ENCODE data around the gene LIPK.

The LIPK gene

DNA sequence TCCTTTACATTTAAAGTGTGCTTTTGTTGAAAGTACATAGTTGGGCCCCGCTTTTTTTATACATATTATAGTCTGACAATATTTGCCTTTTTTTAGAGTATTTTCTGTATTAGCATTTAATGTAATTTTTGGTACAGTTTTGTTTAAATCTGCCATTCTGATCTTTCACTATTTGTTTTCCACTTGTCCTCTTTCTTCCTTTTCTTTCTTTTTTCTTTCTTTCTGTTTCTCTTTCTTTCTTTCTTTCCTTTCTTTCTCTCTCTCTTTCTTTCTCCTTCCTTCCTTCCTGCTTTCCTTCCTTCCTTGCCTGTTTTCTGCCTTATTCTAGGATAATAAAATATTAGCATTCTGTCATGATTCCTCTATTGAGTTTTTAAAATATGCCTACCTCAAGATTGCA lies 9.5 kb downstream of the LIPK start:
- peaks cover 7% of the 10 kb centered on the region; the same call in 1 of the 2 replicates for H3K27me3 ChIP-seq (ENCODE audit: control insufficient read depth, low read length)
- H4K20me1 ChIP-seq (ENCODE audit: control insufficient read depth, insufficient read depth, low read depth, low read length) = no peaks in the 10 kb centered on the region
- H3K9me3 ChIP-seq (ENCODE audit: control insufficient read depth, insufficient read depth, low read length) = no peaks in the 10 kb centered on the region
- TF ChIP-seq, protein P1, sequence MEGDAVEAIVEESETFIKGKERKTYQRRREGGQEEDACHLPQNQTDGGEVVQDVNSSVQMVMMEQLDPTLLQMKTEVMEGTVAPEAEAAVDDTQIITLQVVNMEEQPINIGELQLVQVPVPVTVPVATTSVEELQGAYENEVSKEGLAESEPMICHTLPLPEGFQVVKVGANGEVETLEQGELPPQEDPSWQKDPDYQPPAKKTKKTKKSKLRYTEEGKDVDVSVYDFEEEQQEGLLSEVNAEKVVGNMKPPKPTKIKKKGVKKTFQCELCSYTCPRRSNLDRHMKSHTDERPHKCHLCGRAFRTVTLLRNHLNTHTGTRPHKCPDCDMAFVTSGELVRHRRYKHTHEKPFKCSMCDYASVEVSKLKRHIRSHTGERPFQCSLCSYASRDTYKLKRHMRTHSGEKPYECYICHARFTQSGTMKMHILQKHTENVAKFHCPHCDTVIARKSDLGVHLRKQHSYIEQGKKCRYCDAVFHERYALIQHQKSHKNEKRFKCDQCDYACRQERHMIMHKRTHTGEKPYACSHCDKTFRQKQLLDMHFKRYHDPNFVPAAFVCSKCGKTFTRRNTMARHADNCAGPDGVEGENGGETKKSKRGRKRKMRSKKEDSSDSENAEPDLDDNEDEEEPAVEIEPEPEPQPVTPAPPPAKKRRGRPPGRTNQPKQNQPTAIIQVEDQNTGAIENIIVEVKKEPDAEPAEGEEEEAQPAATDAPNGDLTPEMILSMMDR (IDR thresholded peaks at IDR 0.05; ENCODE audit: low read depth, low read length, poor library complexity, severe bottlenecking) = no peak
- no peak for TF ChIP-seq EZH2phosphoT487 (IDR thresholded peaks at IDR 0.05; ENCODE audit: borderline replicate concordance, low read length)
- H3K36me3 ChIP-seq (ENCODE audit: control insufficient read depth, low read length) = no peaks in the 10 kb centered on the region
- H3K27ac ChIP-seq (ENCODE audit: low read depth, low read length) = no peak overlapping the region
- no peaks in the 10 kb centered on the region for H3K9me2 ChIP-seq (replicated peaks; ENCODE audit: control insufficient read depth, low read length)
- no peaks in the 10 kb centered on the region for H3K4me1 ChIP-seq (ENCODE audit: control insufficient read depth, low read length)
- H3K79me2 ChIP-seq (ENCODE audit: control insufficient read depth, low read length) = no peaks in the 10 kb centered on the region
- H3F3A ChIP-seq (ENCODE audit: control insufficient read depth, insufficient read depth) = no peaks in the 10 kb centered on the region
- no peak overlapping the region for H3K4me3 ChIP-seq (ENCODE audit: low read length)
- no peak overlapping the region for H3K4me2 ChIP-seq (ENCODE audit: low read length)

DNA sequence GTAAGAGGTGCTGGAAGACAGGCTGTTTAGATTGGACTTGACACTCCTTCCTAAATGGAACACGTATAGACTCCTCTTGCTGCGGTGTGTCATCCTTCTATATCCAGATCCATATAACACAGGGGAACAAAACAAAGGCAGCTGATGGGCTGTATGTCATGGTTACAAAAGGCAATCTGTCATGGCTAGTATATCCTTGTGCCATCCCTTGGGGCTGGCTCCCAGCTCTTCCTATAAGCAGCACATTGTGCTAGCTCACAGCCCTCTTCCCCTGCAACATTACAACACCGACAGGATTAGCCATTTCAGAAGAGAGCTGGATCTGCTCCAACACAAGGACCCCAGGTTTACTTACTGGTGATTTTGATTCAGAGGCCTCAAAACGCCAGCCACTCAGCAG lies 15.3 kb downstream of the LIPK start:
- Histone ChIP-seq H3K4me2 (ENCODE audit: low read length) (no peak overlapping the region), H3F3A (ENCODE audit: control insufficient read depth, insufficient read depth) (no peaks in the 10 kb centered on the region), H3K4me1 (ENCODE audit: control insufficient read depth, low read length) (no peaks in the 10 kb centered on the region), H3K36me3 (ENCODE audit: control insufficient read depth, low read length) (no peaks in the 10 kb centered on the region), H3K27me3 (ENCODE audit: control insufficient read depth, low read length) (peaks cover 13% of the 10 kb centered on the region), H4K20me1 (ENCODE audit: control insufficient read depth, insufficient read depth, low read depth, low read length) (no peaks in the 10 kb centered on the region), H3K9me2 (replicated peaks; ENCODE audit: control insufficient read depth, low read length) (no peaks in the 10 kb centered on the region), H3K4me3 (ENCODE audit: low read length) (no peak overlapping the region), H3K9me3 (ENCODE audit: control insufficient read depth, insufficient read depth, low read length) (no peaks in the 10 kb centered on the region), H3K27ac (ENCODE audit: low read depth, low read length) (no peak overlapping the region), H3K79me2 (ENCODE audit: control insufficient read depth, low read length) (no peaks in the 10 kb centered on the region)
- TF ChIP-seq, protein P1 (IDR thresholded peaks at IDR 0.05; ENCODE audit: low read depth, low read length, poor library complexity, severe bottlenecking) = no peak
- no peak for TF ChIP-seq EZH2phosphoT487 (IDR thresholded peaks at IDR 0.05; ENCODE audit: borderline replicate concordance, low read length)

DNA sequence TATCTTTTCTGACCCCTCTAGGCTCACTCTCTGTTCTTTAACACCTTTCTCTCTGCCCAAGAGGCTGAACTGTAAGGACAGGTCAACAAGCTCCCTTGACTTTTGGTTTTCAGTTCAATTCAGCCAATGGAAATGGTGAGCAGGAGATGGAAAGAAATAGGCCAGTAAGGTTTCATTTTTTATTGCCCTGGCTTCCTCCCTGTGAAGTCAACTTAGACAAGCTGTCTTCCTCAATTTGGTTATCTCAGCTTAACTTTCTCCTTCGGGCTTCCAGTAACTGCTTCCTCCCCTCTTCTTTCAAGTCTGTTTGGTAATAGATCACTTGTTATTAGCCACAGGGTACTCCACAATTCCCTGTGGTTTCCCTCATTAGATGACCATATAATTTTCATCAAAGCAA lies 19.7 kb downstream of the LIPK start:
- no peaks in the 10 kb centered on the region for H3F3A ChIP-seq (ENCODE audit: control insufficient read depth, insufficient read depth)
- no peaks in the 10 kb centered on the region for H3K79me2 ChIP-seq (ENCODE audit: control insufficient read depth, low read length)
- no peaks in the 10 kb centered on the region for H4K20me1 ChIP-seq (ENCODE audit: control insufficient read depth, insufficient read depth, low read depth, low read length)
- H3K4me1 ChIP-seq (ENCODE audit: control insufficient read depth, low read length) = no peaks in the 10 kb centered on the region
- H3K9me3 ChIP-seq (ENCODE audit: control insufficient read depth, insufficient read depth, low read length) = no peaks in the 10 kb centered on the region
- no peaks in the 10 kb centered on the region for H3K9me2 ChIP-seq (replicated peaks; ENCODE audit: control insufficient read depth, low read length)
- no peak overlapping the region for H3K4me2 ChIP-seq (ENCODE audit: low read length)
- H3K36me3 ChIP-seq (ENCODE audit: control insufficient read depth, low read length) = no peaks in the 10 kb centered on the region
- H3K4me3 ChIP-seq (ENCODE audit: low read length) = no peak overlapping the region
- H3K27ac ChIP-seq (ENCODE audit: low read depth, low read length) = no peak overlapping the region
- TF ChIP-seq EZH2phosphoT487 (IDR thresholded peaks at IDR 0.05; ENCODE audit: borderline replicate concordance, low read length) = no peak
- TF ChIP-seq, protein P1 (IDR thresholded peaks at IDR 0.05; ENCODE audit: low read depth, low read length, poor library complexity, severe bottlenecking) = no peak
- peaks cover 6% of the 10 kb centered on the region; the same call in 1 of the 2 replicates for H3K27me3 ChIP-seq (ENCODE audit: control insufficient read depth, low read length)

Measured in DOHH2 (cell line).